ENCODE results near the gene NXNL1.
A peak's percentile ranks its signal among the peaks of the same experiment; 100 is the strongest.
"Not testable (repeated sequence)": the region's sequence is repeated elsewhere in the genome, so short reads cannot be mapped to it uniquely, and the experiment has no call there.

Gene NXNL1

DNA sequence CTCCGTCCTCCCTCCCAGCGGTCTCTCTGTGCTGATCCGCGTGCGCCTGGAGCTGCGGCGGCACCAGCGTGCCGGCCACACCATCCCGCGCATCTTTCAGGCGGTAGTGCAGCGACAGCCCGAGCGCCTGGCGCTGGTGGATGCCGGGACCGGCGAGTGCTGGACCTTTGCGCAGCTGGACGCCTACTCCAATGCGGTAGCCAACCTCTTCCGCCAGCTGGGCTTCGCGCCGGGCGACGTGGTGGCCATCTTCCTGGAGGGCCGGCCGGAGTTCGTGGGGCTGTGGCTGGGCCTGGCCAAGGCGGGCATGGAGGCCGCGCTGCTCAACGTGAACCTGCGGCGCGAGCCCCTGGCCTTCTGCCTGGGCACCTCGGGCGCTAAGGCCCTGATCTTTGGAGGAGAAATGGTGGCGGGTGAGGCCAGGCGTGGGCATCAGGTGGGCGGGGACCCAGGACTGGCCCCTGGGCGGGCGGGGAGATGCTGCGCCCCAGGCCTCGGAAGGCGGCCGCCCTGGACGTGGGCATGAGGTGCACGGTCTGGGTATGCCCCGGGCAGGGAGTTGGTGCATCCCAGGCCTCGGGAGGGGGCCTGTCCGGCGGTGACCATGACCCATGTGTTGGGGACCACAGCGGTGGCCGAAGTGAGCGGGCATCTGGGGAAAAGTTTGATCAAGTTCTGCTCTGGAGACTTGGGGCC, 26.0 kb upstream of the NXNL1 start:
- DNase-seq (ENCODE audit: low spot score): no peak

DNA sequence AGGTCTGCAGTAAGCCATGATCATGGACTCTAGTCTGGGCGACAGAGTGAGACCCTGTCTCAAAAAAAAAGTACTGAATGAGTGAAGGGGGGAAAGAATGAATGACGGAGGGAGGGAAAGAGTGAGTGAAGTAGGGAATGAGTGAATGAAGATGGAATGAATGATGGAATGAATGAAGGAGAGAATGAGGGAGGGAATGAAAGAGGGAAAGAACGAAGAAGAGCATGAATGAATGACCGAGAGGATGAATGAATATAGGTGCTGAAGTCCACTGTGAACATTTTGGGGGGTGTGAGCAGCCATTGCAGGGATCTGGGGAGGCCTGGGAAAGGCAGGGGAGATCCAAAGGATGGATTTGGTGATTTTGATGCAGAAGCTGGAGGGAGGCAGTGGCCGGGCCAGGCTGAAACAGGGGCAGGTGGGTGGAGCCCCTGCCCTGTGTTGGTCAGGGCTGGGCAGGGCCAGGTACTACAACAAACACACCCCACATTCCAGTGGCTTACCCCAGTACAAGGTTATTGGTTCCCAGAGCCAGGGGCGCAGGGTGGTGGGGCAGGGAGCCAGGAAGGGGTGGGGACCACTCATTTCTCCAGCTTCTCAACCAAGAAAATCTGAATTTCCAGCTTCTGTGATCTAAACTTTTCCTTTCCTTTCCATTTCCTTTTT, 23.9 kb upstream of the NXNL1 start:
- DNase-seq (ENCODE audit: low spot score): no peak

DNA sequence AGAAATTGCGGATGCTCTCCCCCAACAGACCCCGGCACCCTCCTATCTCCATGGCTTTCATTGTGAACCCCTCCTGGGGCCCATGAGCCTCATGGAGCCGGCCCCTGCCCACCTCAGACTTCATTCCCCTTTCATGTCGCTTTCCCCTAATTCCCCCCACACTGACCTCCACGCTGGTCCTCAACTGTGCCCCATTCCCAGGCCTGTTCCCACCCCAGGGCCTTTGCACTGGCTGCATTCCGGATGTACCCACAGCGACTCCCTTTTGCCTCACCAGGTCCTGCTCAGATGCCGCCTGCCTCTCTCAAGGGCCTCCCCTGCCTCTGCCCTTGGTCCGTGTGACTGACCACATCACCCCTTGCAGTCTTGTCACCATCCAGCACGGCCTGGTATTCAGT, 22.9 kb upstream of the NXNL1 start:
- no peak for DNase-seq (ENCODE audit: low spot score)

DNA sequence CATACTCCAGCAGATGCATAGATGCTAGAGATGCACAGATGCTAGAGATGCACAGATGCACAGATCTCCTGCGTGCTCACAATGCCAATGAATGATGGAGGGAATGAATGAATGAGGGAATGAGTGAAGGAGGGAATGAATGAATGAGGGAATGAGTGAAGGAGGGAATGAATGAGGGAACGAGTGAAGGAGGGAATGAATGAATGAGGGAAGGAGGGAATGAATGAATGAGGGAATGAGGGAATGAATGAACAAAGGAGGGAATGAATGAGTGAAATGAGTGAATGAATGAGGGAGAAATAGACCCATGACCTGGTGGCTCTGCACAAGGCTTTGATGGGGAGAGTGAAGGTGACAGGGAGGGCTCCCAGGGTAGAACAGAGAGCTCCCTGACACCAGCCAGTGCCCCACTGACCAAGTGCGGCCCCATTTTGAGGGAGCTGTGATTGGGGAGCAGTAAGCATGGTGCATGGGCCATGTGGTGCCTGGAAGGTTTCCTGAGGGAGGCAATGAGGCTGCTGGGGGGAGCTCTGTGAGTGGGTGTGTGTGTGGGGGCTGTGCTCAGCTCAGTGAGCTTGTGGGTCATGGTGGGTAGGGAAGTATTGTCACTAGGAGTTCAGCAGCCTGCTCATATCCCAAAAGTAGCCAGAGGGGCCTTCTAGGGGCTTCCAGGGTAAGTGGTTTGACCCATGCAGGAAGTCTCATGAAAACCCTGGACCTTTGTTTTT, 22.3 kb upstream of the NXNL1 start:
- DNase-seq (ENCODE audit: low spot score): no peak

DNA sequence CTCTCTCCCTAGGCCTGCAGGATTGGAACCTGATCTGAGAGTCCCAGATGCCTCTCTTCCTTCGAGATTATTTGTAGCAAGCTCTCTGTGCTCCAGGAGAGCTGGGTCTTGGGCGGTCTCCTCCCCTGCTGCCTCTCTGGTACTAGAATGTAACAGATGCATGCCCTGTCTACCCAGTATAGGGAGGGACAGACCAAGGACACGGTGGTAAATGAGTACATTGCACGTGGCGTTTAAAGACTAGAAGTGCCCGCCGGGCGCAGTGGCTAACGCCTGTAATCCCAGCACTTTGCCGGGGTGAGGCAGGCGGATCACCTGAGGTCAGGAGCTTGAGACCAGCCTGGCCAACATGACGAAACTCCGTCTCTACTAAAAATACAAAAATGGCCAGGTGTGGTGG, 21.3 kb upstream of the NXNL1 start:
- DNase-seq (ENCODE audit: low spot score): no peak

DNA sequence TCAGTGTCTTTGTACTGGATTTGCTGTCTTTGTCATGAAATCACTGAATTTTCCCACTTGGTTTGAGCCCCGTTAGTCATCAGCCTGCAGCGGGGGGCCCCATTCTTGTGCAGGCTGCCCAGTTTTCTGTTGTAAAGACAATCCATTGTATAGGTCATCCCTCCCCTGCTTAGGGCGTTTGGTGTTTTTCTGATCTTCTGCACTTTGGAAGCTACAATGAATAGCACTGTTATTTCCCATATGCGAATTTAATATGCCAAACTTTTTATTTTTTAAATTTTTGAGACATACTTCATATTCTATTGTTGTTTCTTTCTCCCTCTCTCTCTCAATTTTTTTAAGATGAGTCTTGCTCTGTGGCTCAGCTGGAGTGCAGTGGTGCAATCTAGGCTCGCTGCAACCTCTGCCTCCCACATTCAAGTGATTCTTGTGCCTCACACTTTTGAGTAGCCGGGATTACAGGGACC, 18.6 kb upstream of the NXNL1 start:
- DNase-seq (ENCODE audit: low spot score): no peak

DNA sequence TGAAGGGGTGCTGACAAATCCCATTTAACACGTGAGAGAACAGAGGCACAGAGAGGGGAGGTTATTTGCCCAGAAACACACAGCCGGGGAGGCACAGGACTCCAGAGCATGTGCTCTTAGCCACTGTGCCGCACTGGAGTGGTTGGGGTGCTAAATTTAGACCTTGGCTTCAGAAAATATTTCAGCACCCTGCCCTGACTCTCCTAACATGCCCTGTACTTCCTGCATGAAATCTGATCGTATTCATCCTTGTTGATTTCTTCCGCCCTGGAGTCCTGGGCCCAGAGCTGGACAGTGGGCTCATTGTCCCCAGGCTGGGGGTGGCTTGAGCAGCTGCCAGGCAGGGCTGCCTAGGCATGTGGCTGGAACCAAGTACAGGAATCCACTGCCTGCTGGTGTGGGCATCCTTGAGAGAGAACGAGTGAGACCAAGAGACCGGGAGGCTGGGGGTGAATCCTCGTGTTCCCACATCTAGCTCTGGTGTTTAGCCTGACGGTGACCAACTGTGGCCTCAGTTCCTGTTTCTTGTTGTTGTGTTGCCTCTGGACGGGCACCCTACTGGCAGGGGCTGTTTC, 14.9 kb upstream of the NXNL1 start:
- peak; percentile 88 for DNase-seq (ENCODE audit: low spot score)

DNA sequence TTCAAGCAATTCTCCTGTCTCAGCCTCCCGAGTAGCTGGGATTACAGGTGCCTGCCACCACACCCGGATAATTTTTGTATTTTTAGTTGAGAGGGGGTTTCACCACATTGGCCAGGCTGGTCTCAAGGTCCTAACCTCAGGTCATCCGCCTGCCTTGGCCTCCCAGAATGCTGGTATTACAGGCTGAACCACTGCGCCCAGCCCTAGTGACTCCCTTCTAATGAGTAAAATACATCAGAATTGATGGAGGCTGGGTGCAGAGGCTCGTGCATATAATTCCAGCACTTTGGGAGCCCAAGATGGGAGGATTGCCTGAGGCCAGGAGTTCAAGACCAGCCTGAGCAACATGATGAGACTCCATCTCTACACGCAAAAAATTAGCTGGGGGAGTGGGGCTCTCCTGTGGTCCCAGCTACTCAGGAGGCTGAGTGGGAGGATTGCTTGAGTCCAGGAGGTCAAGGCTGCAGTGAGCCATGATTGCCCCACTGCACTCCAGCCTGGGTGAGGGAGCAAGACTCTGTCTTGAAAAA, 14.3 kb upstream of the NXNL1 start:
- DNase-seq (ENCODE audit: low spot score): not testable (repeated sequence)

DNA sequence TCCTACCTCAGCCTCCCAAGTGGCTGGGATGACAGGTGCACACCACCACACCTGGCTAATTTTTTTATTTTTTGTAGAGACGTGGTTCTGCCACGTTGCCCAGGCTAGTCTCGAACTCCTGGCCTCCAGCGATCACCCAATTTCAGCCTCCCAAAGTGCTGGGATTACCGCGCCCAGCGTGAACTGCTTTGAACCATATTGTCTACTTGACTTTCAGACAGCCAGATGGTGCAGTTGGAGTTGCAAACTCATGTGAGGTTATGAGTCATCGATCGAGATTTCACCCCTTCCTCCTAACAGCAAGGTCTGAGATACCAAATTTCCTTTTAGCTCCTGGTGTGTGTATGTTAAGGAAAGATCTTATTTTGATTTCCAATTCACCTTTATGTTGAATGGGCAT, 12.3 kb upstream of the NXNL1 start:
- DNase-seq (ENCODE audit: low spot score): no peak

DNA sequence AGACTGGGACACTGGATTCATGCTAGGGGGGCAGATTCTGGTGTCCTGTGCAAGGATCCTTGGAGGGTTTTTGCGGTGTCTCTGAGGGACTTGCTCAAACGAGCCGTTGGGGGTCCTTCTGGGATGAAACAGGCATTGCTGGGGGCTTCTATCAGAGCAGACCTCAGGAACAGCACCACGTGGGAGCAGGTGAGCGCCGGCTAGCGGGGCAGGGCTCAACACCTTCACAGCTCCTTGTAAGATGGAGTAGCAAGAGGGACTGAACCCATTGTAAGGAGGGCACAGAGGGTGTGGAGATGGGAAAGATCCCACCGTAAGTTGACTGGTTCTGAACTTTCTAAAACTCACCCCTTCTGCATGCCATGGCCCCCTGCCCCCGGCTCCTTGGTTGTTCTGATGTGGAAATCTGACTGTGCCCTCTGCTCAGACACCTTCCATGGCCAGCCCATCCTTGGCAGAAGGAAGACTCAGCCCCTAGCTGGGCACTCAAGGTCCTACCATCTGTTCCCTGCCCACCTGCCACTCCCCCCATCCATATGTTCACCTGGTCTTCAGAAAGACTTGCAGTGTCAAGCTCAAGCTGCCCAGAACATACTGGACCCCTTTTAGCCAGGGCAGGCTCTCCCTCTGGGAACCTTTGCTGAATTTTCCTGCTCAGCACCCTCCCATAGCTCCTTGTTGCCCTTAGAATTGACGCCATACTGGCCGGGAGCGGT, 10.8 kb upstream of the NXNL1 start:
- DNase-seq (ENCODE audit: low spot score): no peak

DNA sequence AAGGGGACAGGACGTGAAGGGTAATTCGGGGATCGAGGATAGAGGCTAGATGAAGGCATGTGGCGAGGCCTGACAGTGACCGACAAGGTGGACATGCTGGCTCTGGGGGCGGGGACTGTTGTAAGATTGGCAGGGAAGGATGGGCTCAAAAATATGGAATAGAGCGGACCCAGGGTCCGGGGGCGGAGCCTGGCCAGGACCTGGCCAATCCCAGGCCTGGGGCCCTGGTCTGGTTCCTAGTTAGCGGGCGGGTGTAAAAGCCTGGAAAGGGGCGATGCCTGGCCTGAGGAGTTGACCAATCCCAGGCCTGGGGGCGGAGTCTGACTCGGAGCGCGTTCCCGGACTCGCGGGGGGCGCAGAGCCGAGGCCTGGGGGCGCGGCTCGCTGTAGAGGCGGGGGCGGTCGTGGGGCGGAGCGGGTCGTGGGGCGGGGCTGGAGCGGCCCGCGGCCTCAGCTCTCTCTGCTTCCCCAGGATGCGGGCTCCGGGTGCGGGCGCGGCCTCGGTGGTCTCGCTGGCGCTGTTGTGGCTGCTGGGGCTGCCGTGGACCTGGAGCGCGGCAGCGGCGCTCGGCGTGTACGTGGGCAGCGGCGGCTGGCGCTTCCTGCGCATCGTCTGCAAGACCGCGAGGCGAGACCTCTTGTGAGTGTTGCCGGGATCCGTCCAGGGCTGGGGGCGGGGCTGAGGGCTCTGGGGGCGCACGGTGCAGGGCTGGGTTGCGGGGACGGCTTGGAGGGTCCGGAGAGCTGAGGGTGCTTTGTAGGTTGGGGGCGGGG, 9.5 kb upstream of the NXNL1 start, which contains the start of gene SLC27A1:
Gene SLC27A1, plus strand, starts transcription at position 457 of the 774 bp plus-strand sequence. Its CDS starts 17 bp downstream, at position 474.
- DNase-seq (ENCODE audit: low spot score): peak; percentile 91

DNA sequence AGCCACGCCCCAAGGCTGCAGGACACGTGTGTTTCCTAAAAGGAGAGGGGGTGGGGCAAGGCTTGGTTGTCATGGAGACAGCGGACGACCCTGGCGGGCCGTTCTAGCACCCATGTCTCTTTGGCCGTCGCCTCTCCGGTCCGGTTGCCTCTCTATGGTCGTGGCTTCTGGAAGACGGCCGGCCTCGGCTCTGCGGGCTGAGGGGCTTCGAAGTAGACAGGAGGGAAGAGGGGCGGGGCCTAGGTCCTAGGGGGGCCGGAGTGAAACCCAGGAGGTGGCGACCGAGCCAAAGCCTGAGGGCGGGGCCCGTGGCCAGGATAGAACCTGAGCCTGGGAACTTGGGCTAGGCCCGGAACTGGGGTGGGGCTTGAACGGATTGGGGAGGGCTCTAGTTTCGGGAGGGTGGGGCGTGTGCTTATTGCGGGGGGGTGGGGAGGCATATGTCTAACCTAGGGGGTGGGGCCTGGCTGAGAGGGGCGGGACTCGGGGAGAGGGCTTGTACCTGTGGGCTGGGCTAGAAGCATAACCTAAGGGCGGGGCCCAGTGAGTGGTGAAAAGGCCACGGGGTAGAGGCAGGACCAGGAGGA, 8.8 kb upstream of the NXNL1 start:
- DNase-seq (ENCODE audit: low spot score): peak; percentile 88

DNA sequence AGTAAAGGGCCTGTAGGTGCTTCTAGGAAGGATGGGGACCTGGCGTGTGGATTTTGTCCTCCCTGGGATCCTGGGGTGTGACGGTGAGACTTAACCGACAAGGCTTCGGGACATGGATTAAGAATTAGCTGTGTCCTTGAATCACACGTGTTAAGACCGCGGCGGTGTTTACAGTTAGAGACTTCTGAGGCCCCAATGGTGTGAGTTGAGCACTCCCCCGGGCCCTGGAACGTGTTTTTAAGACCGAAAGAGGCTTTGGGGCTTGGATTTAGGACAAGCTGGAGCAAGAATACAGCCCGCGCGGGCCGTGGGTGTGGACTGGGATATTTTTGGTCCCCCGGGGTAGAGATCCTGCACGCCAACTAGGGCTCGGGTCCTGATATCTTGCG, 8.4 kb upstream of the NXNL1 start:
- DNase-seq (ENCODE audit: low spot score): no peak

DNA sequence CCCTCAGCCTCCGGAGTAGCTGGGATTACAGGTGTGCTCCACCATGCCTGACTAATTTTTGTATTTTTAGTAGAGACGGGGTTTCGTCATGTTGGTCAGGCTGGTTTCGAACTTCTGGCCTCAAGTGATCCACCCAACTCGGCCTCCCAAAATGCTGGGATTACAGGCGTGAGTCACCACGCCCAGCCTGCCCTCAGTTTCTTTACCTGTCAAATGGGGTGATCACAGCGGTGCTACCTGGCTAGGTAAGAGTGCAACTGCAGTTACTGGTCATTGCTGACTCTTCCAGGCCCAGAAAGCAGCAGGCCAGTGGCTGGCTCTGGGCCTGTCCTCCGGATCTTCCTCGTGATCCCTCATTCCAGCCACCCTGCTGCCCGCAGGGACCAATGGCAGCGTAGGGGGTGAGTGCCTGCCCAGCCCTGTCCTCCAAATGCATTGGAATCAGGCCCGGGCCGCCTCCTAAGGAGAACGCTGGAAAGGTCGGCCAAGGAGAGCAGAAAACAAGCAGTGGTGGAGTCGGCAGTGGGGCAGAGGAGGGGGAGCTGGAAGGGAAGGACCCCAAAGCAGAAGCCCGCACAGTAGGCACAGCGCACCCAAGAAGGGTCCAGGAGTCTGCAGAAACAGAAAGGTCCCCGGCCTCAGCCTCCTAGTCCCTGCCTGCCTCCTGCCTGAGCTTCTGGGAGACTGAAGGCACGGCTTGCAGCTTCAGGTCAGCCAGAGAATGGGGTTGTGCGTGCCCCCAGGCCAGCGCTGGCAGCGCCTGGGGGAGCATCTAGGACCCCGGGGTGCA, 7.8 kb upstream of the NXNL1 start:
- no peak for DNase-seq (ENCODE audit: low spot score)

DNA sequence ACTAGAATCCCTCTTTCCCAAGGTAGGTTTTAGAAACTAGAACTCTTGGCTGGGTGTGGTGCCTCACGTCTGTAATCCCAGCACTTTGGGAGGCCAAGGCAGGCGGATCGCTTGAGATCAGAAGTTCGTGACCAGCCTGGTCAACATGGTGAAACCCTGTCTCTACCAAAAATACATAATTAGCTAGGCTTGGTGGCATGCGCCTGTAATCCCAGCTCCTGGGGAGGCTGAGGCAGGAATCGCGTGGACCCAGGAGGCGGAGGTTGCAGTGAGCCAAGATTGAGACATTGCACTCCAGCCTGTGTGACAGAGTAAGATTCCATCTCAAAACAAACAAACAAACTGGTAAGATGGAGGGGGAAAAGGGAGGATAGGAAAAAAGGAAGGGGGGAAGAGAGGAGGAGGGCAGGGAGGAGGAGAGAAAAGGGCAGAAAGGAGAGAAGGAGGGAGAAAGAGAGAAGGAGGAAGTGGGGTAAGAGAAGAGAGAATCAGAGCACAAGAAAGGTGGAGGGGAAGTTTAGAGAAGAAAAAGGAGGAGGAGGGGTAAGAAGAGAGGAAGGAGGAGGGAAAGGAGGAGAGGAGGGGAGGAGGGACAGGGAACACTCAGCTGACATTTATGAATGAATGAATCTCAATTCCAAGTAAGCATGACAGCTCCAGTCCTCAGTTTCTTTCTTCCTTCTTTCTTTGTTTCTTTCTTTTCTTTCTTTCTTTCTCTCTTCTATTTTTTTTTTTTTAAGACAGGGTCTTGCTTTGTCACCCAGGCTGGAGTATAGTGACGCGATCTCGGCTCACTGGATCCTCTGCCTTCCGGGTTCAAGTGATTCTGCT, 7.0 kb upstream of the NXNL1 start:
- DNase-seq (ENCODE audit: low spot score): no peak

DNA sequence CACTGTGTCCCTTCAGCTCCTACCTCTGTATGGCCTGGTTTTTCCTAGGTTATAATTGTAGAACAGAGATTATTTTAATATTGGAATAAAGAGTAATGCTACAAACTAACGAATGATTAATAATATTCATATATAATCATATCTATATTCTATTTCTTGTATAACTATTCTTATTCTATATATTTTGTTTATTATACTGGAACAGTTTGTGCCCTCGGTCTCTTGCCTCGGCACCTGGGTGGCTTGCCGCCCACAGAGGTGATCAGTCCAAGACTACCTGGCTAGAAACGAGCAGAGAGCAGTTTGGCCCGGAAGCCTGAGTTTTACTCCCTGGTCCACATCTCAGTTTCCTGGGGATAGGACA, 5.7 kb upstream of the NXNL1 start:
- DNase-seq (ENCODE audit: low spot score): no peak

DNA sequence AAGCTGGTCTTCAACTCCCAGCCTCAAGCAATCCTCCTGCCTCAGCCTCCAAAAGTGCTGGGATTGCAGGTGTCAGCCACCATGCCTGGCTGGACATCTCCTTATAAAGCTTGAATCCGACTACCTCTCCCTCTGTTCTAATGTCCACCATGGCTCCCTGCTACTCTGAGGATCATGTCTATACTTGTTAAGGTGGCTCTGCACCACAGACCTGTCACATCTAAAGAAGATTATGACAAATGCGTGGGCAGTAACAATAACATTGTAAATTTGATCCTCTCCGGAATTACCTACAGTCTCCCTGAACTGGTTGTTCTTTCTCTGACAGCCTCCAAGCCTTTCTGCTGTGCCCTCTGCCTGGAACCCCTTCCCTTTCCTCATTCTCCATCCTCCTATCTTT, 1.8 kb downstream of the NXNL1 start:
- DNase-seq (ENCODE audit: low spot score): no peak

DNA sequence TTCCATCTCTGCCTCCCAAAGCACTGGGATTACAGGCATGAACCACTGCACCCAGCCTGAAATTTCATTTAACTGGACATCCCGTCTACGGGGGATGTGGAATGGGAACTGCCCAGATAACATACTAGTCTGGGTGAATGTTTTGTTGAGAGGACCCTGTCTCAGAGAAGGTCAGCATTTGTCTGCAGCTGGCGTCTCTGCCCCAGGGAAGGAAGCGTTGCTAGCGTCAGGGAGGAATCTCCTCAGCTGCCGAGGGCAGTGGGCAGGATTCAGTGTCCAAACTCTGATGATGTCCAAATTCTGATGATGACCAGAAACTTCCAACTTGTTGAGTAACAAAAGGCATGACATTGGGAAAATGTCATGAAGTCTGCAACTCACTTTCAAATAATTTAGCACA, 3.1 kb downstream of the NXNL1 start:
- no peak for DNase-seq (ENCODE audit: low spot score)

DNA sequence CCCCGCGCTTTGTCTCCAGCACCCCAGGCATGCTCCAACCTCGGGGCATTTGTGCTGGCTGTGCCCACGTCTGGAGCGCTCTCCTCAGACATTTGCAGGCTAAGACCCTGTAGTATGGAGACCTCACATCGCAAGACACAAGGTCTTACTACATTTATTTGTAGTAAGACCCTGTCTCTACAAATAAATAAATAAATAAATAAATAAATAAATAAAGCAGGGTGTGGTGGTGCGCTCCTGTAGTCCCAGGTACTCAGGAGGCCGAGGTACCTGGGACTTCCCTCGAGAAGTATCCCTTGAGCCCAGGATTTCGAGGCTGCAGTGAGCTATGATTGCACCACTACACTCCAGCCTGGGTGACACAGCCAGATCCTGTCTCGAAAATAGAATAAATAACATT, 4.6 kb downstream of the NXNL1 start:
- DNase-seq (ENCODE audit: low spot score): no peak

Data from COLO829 (cell line).